Panc1 (cell line): Measurements from ENCODE around the gene SLC8B1.

ENCODE experiments used
- SIN3A ChIP-seq: IDR thresholded peaks from 2 replicates; pipeline ENCODE4 v1.6.1; 2012; ENCODE audit warnings: low read depth, mild to moderate bottlenecking, low read length, moderate library complexity, borderline replicate concordance; ENCODE audit not compliant: insufficient read depth
- TCF7L2 ChIP-seq: IDR thresholded peaks from 2 replicates; pipeline ENCODE4 v1.6.1; 2011; ENCODE audit warnings: mild to moderate bottlenecking, low read depth, low read length, inconsistent platforms
- TF ChIP-seq, protein P1 (sequence below): fragments of 450-650 bp; IDR thresholded peaks from 2 replicates; pipeline ENCODE4 v1.5.1; 2017; ENCODE audit warnings: mild to moderate bottlenecking

DNA sequence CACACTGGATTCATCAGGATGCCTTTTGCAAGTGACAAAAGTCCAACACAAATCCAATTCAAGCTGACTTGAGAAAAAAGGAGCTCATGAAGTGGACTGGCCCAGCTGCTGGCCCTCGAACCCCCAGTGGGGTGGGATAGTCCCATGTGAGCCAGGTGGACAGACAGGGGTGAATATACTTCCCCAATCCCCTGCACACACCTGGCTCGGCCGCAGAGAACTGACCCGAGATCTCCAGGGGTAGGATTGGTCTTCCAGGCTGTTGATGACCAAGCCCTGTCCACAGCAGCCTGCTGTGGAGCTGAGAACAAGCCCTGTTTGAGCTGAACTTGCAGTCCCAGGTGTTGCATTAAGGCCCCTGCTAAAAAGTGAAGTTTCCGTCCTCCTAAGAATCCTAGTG is 57.4 kb downstream of the SLC8B1 start:
- TF ChIP-seq, protein P1, sequence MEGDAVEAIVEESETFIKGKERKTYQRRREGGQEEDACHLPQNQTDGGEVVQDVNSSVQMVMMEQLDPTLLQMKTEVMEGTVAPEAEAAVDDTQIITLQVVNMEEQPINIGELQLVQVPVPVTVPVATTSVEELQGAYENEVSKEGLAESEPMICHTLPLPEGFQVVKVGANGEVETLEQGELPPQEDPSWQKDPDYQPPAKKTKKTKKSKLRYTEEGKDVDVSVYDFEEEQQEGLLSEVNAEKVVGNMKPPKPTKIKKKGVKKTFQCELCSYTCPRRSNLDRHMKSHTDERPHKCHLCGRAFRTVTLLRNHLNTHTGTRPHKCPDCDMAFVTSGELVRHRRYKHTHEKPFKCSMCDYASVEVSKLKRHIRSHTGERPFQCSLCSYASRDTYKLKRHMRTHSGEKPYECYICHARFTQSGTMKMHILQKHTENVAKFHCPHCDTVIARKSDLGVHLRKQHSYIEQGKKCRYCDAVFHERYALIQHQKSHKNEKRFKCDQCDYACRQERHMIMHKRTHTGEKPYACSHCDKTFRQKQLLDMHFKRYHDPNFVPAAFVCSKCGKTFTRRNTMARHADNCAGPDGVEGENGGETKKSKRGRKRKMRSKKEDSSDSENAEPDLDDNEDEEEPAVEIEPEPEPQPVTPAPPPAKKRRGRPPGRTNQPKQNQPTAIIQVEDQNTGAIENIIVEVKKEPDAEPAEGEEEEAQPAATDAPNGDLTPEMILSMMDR: no peak
- TF ChIP-seq TCF7L2 (no peak), SIN3A (no peak)
